Breast epithelium (tissue), 4 donors: ENCODE results near the gene RPUSD2. TPM values are rescaled to one million over a fixed set of nuclear protein-coding genes. Genes with fewer than 3 reads are reported as not detected.
"Not testable (repeated sequence)": the region's sequence is repeated elsewhere in the genome, so short reads cannot be mapped to it uniquely, and the experiment has no call there.

Source experiments
- DNase-seq, 2 donors: peaks; one replicate each; pipeline ENCODE4 v3.0.0-alpha.2; 2019; ENCODE audit warnings: low spot score in 2 of 2
- H3K27ac ChIP-seq, 2 donors: fragments of 200-600 bp; sonication (generic) in 1 of 2; one replicate each; pipeline ENCODE4 v1.5.1; 2016 to 2019; ENCODE audit warnings: mild to moderate bottlenecking in 1 of 2
- H3K27me3 ChIP-seq, 2 donors: fragments of 200-600 bp; sonication (generic) in 1 of 2; one replicate each; pipeline versions ENCODE4 v1.5.1 to v1.6.0; 2017 to 2019; ENCODE audit warnings: control low read depth in 1 of 2, mild to moderate bottlenecking in 1 of 2
- H3K36me3 ChIP-seq: fragments of 200-600 bp; one replicate; pipeline ENCODE4 v1.5.1; 2019
- H3K4me1 ChIP-seq, 2 donors: fragments of 200-600 bp; sonication (generic); one replicate each; pipeline ENCODE4 v1.5.1; 2016 to 2019; ENCODE audit warnings: control low read depth in 1 of 2
- H3K4me3 ChIP-seq, 3 donors: fragments of 200-600 bp; sonication (generic); 1 replicate in 2 of 3; 2 replicates in 1 of 3; pipeline ENCODE4 v1.5.1; 2016 to 2019; ENCODE audit warnings: mild to moderate bottlenecking in 3 of 3, moderate library complexity in 2 of 3
- H3K9me3 ChIP-seq, 2 donors: fragments of 200-600 bp; sonication (generic) in 1 of 2; one replicate each; pipeline ENCODE4 v1.5.1; 2016 to 2019; ENCODE audit warnings: control low read depth in 1 of 2
- CTCF ChIP-seq, 3 donors: fragments of 450-650 bp; IDR thresholded peaks; one replicate each; pipeline ENCODE4 v1.5.1; 2016 to 2017; ENCODE audit warnings: antibody characterized with exemption in 3 of 3, mild to moderate bottlenecking in 3 of 3, moderate library complexity in 3 of 3
- POLR2A ChIP-seq: fragments of 450-650 bp; IDR thresholded peaks from one replicate; pipeline ENCODE4 v1.6.1; 2016; ENCODE audit warnings: antibody characterized with exemption, mild to moderate bottlenecking, moderate library complexity
- POLR2AphosphoS5 ChIP-seq, 3 donors: sonication (generic); formaldehyde crosslinking; IDR thresholded peaks; one replicate each; pipeline ENCODE4 v1.6.1; 2017; ENCODE audit warnings: antibody characterized with exemption in 3 of 3
- intact Hi-C: fragments of 100-400 bp; cut with DNase I; formaldehyde crosslinking; loops from one replicate; pipeline ENCODE4 v1.15.1; 2023; ENCODE audit warnings: low total_unique reads
- total RNA-seq, 3 donors: library from RNA; depleted of rRNA; stranded (reverse); fragments of >200 nt; gene quantifications; one replicate each; pipeline ENCODE4 v1.1.0, GENCODE V29; 2016

Gene RPUSD2
- total RNA-seq, 3 donors from 2014 or later: 5.8 to 12.5 (median 7.2) TPM

- Histone ChIP-seq H3K36me3 (no peaks in the 10 kb centered on the region), H3K9me3 (no peaks in the 10 kb centered on the region), H3K27ac (peak overlapping the region; percentile 94 to 98), H3K4me3 (peak overlapping the region; percentile 59 to 88 (median 80)), H3K4me1 (peaks cover 0 to 10% of the 10 kb centered on the region in 2 donors), H3K27me3 (no peaks in the 10 kb centered on the region)
- no peak for DNase-seq
- TF ChIP-seq CTCF (IDR thresholded peaks at IDR 0.05): no peak
- no peak for TF ChIP-seq POLR2A
- TF ChIP-seq POLR2AphosphoS5 (IDR thresholded peaks at IDR 0.05): no peak
- intact Hi-C loops: no loop called here
Observed at GRCh38 chr15:40565333-40566238, 3.5 kb upstream of the RPUSD2 start.

- TF ChIP-seq POLR2A: no peak
- TF ChIP-seq POLR2AphosphoS5 (IDR thresholded peaks at IDR 0.05): no peak
- TF ChIP-seq CTCF (IDR thresholded peaks at IDR 0.05): no peak
- no peak overlapping the region for H3K4me3 ChIP-seq
- intact Hi-C loops: no loop called here
- H3K9me3 ChIP-seq: no peaks in the 10 kb centered on the region
- H3K27me3 ChIP-seq: no peaks in the 10 kb centered on the region
- no peaks in the 10 kb centered on the region for H3K36me3 ChIP-seq
- no peak overlapping the region for H3K27ac ChIP-seq
- peaks cover 0 to 8% of the 10 kb centered on the region in 2 donors for H3K4me1 ChIP-seq
- DNase-seq: no peak
Observed at GRCh38 chr15:40567111-40567510, 2.0 kb upstream of the RPUSD2 start.

GRCh38 chr15:40575113-40575512, 6.0 kb downstream of the RPUSD2 start:
- Histone ChIP-seq H3K27me3 (no peaks in the 10 kb centered on the region), H3K27ac (no peak overlapping the region), H3K4me3 (no peak overlapping the region), H3K36me3 (no peaks in the 10 kb centered on the region), H3K4me1 (peaks cover 0 to 6% of the 10 kb centered on the region in 2 donors), H3K9me3 (no peaks in the 10 kb centered on the region)
- TF ChIP-seq CTCF (IDR thresholded peaks at IDR 0.05): no peak
- TF ChIP-seq POLR2A: no peak
- TF ChIP-seq POLR2AphosphoS5 (IDR thresholded peaks at IDR 0.05): no peak
- no peak for DNase-seq
- intact Hi-C loops: no loop called here

- H3K27ac ChIP-seq, H3K4me1 ChIP-seq, H3K4me3 ChIP-seq, H3K36me3 ChIP-seq, intact Hi-C loops, H3K9me3 ChIP-seq, DNase-seq, H3K27me3 ChIP-seq: not testable (repeated sequence)
Observed at GRCh38 chr15:40576914-40577313, 7.8 kb downstream of the RPUSD2 start.

GRCh38 chr15:40578892-40579291, 9.8 kb downstream of the RPUSD2 start:
- intact Hi-C loops: no loop called here
- no peaks in the 10 kb centered on the region for H3K4me1 ChIP-seq
- DNase-seq: no peak
- no peak overlapping the region for H3K4me3 ChIP-seq
- TF ChIP-seq CTCF (IDR thresholded peaks at IDR 0.05): no peak
- TF ChIP-seq POLR2A: no peak
- TF ChIP-seq POLR2AphosphoS5 (IDR thresholded peaks at IDR 0.05): no peak
- H3K27me3 ChIP-seq: no peaks in the 10 kb centered on the region
- H3K36me3 ChIP-seq: no peaks in the 10 kb centered on the region
- H3K27ac ChIP-seq: no peak overlapping the region
- H3K9me3 ChIP-seq: no peaks in the 10 kb centered on the region

- intact Hi-C loops, DNase-seq, H3K27me3 ChIP-seq, H3K36me3 ChIP-seq, H3K27ac ChIP-seq, H3K4me1 ChIP-seq, H3K9me3 ChIP-seq, H3K4me3 ChIP-seq: not testable (repeated sequence)
Observed at GRCh38 chr15:40581796-40582195, 12.7 kb downstream of the RPUSD2 start.
